ENCODE data around the gene BACE1-AS. TPM values are rescaled to one million over a fixed set of nuclear protein-coding genes. Genes with fewer than 3 reads are reported as not detected.

The BACE1-AS gene
- total RNA-seq, 4 donors from 2014 or later: 2.5 to 7.6 (median 6.3) TPM

- TF ChIP-seq CTCF (IDR thresholded peaks at IDR 0.05): no peak
- no peak overlapping the region for H3K4me3 ChIP-seq
- no peak for DNase-seq
- H3K9me3 ChIP-seq: no peaks in the 10 kb centered on the region
- no peaks in the 10 kb centered on the region for H3K36me3 ChIP-seq
- no peaks in the 10 kb centered on the region for H3K27me3 ChIP-seq
- peaks cover 0 to 1% (median 0%) of the 10 kb centered on the region in 4 donors for H3K4me1 ChIP-seq
- no peak overlapping the region for H3K27ac ChIP-seq
Observed at GRCh38 chr11:117309310-117309709, 18.2 kb downstream of the BACE1-AS start.

- Histone ChIP-seq H3K27ac (no peak overlapping the region), H3K27me3 (no peaks in the 10 kb centered on the region), H3K9me3 (no peaks in the 10 kb centered on the region), H3K4me1 (peaks cover 5 to 20% (median 12%) of the 10 kb centered on the region in 4 donors), H3K4me3 (no peak overlapping the region), H3K36me3 (no peaks in the 10 kb centered on the region)
- no peak for TF ChIP-seq CTCF (IDR thresholded peaks at IDR 0.05)
- no peak for TF ChIP-seq POLR2A (IDR thresholded peaks at IDR 0.05)
- no peak for DNase-seq
Observed at GRCh38 chr11:117313091-117313490, 21.9 kb downstream of the BACE1-AS start.

GRCh38 chr11:117313828-117314768 is 23.0 kb downstream of the BACE1-AS start:
- peaks cover 5 to 20% (median 12%) of the 10 kb centered on the region in 4 donors for H3K4me1 ChIP-seq
- H3K36me3 ChIP-seq: no peaks in the 10 kb centered on the region
- H3K27ac ChIP-seq: no peak overlapping the region
- no peaks in the 10 kb centered on the region for H3K27me3 ChIP-seq
- H3K4me3 ChIP-seq: no peak overlapping the region
- no peaks in the 10 kb centered on the region for H3K9me3 ChIP-seq
- TF ChIP-seq CTCF (IDR thresholded peaks at IDR 0.05) (no peak), POLR2A (IDR thresholded peaks at IDR 0.05) (no peak)
- no peak for DNase-seq

GRCh38 chr11:117314840-117315239 is 23.7 kb downstream of the BACE1-AS start:
- Histone ChIP-seq H3K27ac (no peak overlapping the region), H3K9me3 (no peaks in the 10 kb centered on the region), H3K4me1 (peaks cover 5 to 20% (median 12%) of the 10 kb centered on the region in 4 donors), H3K27me3 (no peaks in the 10 kb centered on the region), H3K4me3 (peak overlapping the region in 2 of 4 donors; percentile 88 to 95), H3K36me3 (no peaks in the 10 kb centered on the region)
- TF ChIP-seq POLR2A (IDR thresholded peaks at IDR 0.05) (no peak), CTCF (IDR thresholded peaks at IDR 0.05) (no peak)
- no peak for DNase-seq

GRCh38 chr11:117315285-117316196 is 24.4 kb downstream of the BACE1-AS start:
- no peaks in the 10 kb centered on the region for H3K27me3 ChIP-seq
- H3K27ac ChIP-seq: peak overlapping the region in 3 of 4 donors; percentile 41 to 57 (median 46)
- H3K4me1 ChIP-seq: peaks cover 5 to 20% (median 12%) of the 10 kb centered on the region in 4 donors
- no peak for DNase-seq
- peak overlapping the region; percentile 43 to 95 (median 81) for H3K4me3 ChIP-seq
- no peaks in the 10 kb centered on the region for H3K9me3 ChIP-seq
- TF ChIP-seq CTCF (IDR thresholded peaks at IDR 0.05) (no peak), POLR2A (IDR thresholded peaks at IDR 0.05) (no peak)
- no peaks in the 10 kb centered on the region for H3K36me3 ChIP-seq
